RWPE1 (cell line): ENCODE results near the gene P3H3.

ENCODE experiments used
- CTCF ChIA-PET: fragments of 350-600 bp; sonication (Branson Sonifier 250); formaldehyde crosslinking; extraction: SDS; loops from one replicate; lab custom pipeline; 2021; lab: Yijun Ruan, JAX
- POLR2A ChIA-PET: fragments of 400-600 bp; formaldehyde crosslinking; extraction: SDS; loops from one replicate; lab custom pipeline; 2020; ENCODE audit warnings: antibody characterized with exemption; ENCODE audit not compliant: low non-redundant PET; lab: Yijun Ruan, JAX
- DNase-seq: peaks from one replicate; pipeline ENCODE4 v3.0.0; 2012; ENCODE audit warnings: low spot score
- H3K27ac ChIP-seq: fragments of 450-650 bp; 2 replicates; pipeline ENCODE4 v1.5.1; 2017
- TF ChIP-seq, protein P1 (sequence below): fragments of 450-650 bp; conservative IDR thresholded peaks from 2 replicates; pipeline ENCODE4 v1.5.1; 2017; ENCODE audit warnings: low read depth, mild to moderate bottlenecking

P3H3 gene

DNA sequence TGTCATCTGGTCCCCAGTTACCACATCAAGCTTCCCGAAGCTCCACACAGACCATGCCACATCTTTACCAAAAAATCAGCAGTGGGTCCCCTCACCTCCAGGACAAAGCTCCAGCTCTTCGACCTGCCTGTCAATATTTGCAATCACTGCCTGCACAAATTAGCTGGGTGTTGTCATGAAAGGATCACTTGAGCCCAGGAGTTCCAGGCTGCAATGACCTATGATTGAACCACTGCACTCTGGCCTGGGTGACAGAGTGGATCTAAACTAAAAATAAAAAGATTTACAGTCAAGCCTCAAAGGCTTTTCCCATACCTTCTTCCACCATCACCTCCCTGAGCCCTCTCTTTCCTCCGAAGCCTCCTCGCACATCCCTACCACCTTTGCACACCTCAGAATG, 31.6 kb upstream of the P3H3 start:
- CTCF ChIA-PET, result no interaction called here

DNA sequence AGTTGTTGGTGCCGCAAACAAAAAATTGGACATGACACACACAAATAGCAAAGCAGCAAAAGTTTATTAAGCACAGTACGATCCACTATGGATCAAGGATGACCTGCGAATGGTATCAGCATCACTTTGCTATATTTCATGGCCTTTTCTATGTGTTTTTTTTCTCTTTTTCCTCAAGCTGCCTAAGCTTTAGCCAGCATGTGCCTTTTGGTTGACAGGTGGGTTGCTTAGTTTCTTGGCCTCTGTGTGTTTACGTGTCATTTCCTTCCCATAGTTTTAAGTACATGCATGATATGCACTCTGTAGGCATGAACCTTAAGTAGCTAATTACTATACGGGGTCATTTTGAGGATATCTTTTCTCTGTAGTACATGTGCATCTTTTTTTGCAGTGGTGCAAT, 29.1 kb upstream of the P3H3 start:
- no peak overlapping the region for H3K27ac ChIP-seq
- TF ChIP-seq, protein P1, sequence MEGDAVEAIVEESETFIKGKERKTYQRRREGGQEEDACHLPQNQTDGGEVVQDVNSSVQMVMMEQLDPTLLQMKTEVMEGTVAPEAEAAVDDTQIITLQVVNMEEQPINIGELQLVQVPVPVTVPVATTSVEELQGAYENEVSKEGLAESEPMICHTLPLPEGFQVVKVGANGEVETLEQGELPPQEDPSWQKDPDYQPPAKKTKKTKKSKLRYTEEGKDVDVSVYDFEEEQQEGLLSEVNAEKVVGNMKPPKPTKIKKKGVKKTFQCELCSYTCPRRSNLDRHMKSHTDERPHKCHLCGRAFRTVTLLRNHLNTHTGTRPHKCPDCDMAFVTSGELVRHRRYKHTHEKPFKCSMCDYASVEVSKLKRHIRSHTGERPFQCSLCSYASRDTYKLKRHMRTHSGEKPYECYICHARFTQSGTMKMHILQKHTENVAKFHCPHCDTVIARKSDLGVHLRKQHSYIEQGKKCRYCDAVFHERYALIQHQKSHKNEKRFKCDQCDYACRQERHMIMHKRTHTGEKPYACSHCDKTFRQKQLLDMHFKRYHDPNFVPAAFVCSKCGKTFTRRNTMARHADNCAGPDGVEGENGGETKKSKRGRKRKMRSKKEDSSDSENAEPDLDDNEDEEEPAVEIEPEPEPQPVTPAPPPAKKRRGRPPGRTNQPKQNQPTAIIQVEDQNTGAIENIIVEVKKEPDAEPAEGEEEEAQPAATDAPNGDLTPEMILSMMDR, result no peak
- ChIA-PET CTCF (interaction anchor here (1.1 kb wide), 1 partner anchor 33 kb away, joined by 3 read pairs; the partner anchor contains the start of gene PTMS), POLR2A (no interaction called here)
- DNase-seq, result no peak

More for the DNA sequence above, 31.6 kb upstream of the P3H3 start:
- H3K27ac ChIP-seq, result no peak overlapping the region
- TF ChIP-seq, protein P1, result no peak
- POLR2A ChIA-PET, result no interaction called here
- no peak for DNase-seq

DNA sequence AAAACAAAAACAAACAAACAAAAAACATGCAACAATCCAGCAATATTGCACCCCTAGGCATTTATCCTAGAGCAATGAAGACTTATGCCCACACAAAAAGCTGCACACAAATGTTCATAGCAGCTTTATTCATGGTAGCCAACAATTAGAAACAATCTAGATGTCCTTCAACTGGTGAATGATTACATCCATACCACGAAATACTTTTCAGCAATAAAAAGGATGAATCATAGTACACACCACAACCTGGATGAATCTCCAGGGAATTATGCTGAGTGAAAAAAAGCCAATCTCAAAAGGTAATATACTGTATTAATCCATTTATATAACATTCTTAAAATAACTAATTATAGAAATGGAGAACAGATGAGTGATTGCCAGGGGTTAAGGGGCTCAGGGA, 21.0 kb upstream of the P3H3 start:
- CTCF ChIA-PET, result interaction anchor here (0.6 kb wide), 1 partner anchor 18 kb away, joined by 3 read pairs; no protein-coding TSS in a partner anchor
- POLR2A ChIA-PET, result no interaction called here
- TF ChIP-seq, protein P1, result no peak

DNA sequence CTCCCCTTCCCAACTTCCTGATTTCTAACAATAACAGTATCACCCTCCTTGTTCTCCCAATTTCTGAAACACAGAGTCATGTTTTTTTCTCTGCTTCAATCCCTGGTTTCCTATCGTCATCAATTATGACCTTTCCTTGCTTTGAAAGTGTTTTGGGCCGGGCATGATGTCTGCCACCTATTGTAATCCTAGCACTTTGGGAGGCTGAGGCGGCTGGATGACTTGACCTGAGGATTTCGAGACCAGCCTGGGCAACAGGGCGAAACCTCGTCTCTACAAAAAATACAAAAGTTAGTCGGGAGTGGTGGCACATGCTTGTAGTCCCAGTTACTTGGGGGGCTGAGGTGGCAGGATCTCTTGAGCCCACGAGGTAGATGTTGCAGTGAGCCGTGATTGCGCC, 19.2 kb upstream of the P3H3 start:
- ChIA-PET POLR2A (no interaction called here), CTCF (no interaction called here)
- no peak for DNase-seq
- H3K27ac ChIP-seq, result no peak overlapping the region
- TF ChIP-seq, protein P1, result no peak

More for the DNA sequence above, 21.0 kb upstream of the P3H3 start:
- DNase-seq, result no peak
- H3K27ac ChIP-seq, result no peak overlapping the region

DNA sequence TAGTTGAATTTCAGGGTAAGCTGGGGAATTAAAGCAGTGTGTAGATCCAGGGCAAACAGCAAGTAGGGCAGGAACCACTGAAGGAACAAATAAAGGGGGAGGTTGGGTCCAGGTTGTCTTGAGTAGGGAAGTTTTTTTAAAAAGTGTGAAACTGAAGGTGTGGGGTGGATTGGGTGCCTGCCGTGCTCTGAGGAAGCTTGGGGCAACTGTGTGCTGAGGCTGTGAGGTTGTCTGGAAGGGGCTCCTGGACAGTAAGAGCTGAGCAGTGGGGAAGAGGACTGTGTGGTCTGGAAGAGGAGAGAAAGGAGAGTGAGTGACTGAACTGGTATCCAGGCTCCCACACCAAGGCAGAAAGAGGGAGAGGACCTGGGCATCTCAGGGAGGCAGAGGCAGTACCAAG, 17.4 kb upstream of the P3H3 start:
- DNase-seq, result no peak
- TF ChIP-seq, protein P1, result no peak
- POLR2A ChIA-PET, result no interaction called here
- H3K27ac ChIP-seq, result no peak overlapping the region
- CTCF ChIA-PET, result interaction anchor here (0.6 kb wide), 2 partner anchors 18 to 176 kb away, joined by 3 read pairs; no protein-coding TSS in a partner anchor

DNA sequence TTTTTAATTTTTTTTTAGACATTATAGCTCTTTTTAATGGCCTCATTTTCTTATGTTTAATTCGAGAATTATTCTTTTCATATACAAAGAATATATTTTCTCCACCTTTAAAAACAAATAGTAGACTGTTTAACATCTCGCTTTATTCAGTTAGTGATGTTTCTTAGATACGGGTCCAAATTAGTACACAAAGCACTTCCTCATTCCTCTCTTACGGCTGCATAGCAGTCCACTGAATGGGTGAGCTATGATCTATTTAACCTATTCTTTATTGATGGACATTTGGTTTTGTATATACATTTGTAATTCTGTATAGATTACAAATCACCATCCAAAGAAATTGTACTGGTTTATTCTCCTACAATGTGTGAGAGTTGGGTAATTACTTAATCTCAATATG, 14.8 kb upstream of the P3H3 start:
- ChIA-PET CTCF (interaction anchor here (0.5 to 0.7 kb wide), 4 partner anchors 10 to 542 kb away, joined by 3 to 4 read pairs (median 3); no protein-coding TSS in a partner anchor), POLR2A (interaction anchor here (0.6 kb wide), 1 partner anchor 41 kb away, joined by 3 read pairs; no protein-coding TSS in a partner anchor)

More for the DNA sequence above, 14.8 kb upstream of the P3H3 start:
- TF ChIP-seq, protein P1, result no peak
- no peak overlapping the region for H3K27ac ChIP-seq
- no peak for DNase-seq
